GM19395 (cell line): Measurements from ENCODE around the gene TGFBR3L.

ENCODE experiments used
- ATAC-seq: cut with Tn5 transposase; IDR thresholded peaks from one replicate; pipeline ENCODE4 v1.9.1; 2021; ENCODE audit warnings: mild to moderate bottlenecking, moderate library complexity; ENCODE audit not compliant: unreplicated experiment

TGFBR3L gene

DNA sequence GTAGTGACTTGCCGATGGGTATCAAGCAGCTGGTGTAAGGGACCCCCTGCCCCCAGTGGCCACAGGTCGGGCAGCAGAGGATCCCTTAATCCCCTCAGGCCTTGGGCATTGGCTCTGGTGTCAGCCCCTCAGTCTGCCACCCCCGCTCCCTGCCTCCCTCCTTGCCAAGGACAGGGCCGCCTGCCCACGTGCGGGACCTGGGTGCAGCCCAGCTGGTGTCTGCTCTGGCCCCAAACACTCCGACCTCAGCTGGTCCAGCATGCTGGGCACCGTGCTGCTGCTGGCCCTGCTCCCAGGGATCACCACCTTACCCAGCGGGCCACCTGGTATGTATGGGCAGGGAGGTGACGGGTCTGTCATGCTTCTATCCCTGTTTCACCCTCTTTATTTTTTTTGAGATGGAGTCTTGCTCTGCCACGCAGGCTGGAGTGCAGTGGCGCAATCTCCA, at the start of gene TGFBR3L:
TGFBR3L (plus strand) TSS at position 233 of the 448 bp plus-strand sequence.
- no peak for ATAC-seq

DNA sequence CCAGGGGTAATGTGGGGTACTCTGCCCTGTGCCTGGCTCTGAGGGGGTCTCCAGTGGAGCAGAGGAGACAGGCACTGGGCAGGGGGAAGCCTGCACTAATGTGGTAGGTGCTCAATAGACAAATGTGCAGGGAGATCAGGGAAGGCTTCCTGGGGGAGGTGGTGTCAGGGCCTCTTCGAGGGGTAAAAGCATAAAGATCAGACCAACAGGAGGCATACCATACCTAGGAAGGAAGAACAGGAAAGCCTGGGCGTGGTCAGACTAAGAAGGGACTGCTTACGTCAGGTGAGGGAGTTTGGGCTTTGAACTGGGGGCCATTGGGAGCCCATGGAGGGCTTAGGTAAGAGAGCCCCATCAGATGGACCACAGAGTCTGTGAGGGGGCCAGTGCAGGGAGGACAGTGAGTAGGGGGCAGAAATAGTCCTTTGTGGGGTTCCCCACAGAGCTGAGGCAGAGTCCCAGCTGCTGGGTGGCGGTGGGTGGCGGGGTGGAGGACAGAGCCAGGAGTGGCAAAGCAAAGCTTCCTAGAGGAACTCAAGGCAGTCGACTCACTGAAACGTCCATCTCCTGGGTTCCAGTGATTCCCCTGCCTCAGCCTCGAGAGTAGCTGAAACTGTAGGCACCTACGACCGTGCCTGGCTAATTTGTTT, 49.2 kb upstream of the TGFBR3L start:
- ATAC-seq: no peak

DNA sequence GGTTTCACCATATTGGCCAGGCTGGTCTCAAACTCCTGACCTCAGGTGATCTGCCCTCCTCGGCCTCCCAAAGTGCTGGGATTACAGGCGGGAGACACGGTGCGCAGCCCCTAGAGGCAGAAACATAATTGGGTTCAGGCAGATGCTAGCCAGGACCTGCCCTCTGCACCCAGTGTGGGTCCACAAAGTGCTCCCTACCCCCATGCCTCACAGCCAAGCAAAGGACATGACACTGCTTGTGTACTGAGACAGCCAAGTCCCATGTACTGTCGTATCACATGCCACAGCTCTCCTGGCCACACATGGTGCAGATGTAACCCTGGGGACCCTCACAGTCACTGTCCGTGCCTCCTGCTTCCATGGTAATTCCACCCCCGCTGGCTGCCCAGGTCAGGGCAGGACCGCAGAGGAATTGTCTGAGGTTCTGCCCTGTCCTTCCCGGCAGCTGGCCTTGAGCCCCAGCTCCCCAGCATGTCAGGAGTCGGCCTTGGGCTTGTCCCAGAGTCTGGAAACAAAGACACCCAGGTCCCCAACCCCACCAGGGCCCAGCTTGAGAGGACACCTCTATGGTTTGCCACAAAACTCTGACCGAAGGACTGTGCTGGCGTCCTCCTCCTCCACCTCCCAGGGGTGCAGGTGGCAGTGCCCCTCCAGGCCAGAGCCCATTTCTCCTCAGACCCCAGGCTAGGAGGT, 48.1 kb upstream of the TGFBR3L start:
- no peak for ATAC-seq

DNA sequence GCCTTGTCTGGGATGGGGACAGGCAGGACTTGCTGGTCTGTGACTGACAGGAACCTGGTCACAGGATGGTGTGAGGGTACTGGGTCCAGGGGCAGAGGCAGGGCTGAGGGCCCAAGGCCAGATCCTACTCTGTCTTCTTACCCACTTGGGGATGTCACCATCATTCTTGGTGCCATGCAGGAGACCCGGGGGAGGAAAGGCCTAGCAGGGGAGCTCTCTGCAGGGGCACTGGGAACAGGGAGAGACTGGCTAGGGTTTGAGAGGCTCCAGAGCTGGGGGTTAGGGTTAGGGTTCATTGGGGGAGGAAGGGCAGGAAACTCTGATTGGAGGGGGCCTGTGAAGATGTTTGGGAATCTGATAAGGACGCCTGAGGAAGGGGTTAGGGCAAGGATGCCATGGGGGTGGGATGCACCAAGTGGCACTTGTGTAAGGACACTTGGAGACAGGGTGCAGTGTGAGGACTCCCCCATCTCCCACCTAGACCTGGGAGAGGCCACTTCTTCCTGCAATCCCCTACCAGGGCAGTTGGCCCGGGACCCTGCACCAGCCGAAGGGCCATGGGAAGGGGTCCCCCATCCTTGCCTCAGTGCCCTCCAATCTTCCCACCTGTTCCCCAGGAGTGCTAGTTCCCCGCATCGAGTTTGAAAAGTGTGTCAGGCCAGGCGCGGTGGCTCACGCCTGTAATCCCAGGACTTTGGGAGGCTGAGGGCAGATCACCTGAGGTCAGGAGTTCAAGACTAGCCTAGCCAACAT, 47.4 kb upstream of the TGFBR3L start:
- no peak for ATAC-seq

DNA sequence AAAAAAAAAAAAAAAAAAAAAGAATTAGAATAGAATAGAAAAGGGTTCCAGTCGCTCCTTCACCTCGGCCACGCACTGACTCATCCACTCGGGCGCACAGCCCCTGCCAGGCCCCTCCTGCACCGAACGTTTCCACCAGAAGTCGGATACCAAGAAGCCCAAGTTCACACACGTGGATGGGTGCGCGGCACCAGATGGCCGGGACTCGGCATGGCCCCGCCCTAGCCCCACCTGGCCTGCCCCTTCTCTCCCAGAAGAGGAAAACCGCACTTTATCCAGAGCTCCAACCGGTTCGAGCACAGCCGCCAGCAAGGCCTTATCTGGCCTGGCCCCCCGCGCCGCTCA, 46.3 kb upstream of the TGFBR3L start:
- no peak for ATAC-seq

DNA sequence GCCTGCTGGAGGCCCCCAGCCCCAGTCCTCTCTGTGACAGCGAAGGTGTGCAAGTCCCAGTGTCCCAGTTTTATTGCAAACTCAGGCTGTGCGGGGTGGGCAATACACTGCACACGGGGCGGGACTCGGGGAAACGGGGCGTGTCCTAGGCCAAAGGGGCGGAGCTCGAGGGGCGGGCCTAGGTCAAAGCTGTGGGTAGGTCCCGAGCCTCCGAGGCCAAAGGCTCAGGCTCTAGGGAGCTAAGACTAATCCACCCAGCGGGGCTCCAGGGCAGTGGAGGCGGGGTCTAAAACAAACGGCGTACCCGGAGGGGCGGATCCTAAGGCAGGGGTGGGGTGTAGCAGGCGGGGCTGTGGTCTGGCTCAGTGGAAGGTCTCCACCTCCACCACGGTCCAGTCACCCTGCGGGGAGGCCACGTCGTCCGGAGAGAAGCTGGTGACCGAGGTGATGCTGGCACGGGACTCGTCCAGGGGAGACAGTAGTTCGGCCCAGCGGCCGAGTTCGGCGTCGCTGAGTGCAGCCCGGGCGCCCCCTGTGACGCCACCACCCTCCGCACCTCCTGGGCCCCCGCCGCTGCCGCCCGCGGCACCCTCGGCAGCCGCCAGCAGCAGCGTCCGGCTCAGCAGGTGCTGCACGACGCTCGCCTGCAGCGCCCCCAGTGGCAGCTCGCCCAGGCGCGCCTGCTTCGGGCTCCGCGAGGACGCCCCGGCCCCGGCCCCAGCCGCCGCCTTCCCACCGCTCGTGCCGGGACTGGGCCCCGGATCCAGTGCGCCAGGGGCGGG, 45.8 kb upstream of the TGFBR3L start:
- peak; percentile 67 for ATAC-seq

DNA sequence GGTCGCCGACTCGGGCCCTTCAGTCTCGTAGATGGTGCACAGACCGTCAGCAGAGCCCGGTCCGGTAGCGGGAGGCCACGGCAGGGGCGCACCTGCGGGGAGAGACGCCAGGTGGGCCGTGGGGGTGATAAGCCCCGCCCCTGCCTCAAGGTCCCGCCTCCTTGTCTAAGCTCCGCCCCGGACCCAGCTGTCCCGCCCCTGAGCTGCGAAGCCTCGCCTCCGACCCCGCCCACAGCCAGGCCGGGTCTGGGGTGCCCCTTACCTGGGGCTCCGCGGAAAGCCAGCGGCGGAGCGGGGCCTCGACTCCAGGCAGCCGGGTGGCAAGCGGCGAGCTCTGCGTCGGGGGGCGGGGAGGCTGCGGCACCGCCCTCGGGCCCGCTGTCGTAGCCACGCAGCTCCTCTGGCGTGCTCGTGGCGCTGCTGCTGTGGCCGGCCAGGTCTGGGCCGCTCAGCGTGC, 45.1 kb upstream of the TGFBR3L start:
- peak; percentile 51 for ATAC-seq

DNA sequence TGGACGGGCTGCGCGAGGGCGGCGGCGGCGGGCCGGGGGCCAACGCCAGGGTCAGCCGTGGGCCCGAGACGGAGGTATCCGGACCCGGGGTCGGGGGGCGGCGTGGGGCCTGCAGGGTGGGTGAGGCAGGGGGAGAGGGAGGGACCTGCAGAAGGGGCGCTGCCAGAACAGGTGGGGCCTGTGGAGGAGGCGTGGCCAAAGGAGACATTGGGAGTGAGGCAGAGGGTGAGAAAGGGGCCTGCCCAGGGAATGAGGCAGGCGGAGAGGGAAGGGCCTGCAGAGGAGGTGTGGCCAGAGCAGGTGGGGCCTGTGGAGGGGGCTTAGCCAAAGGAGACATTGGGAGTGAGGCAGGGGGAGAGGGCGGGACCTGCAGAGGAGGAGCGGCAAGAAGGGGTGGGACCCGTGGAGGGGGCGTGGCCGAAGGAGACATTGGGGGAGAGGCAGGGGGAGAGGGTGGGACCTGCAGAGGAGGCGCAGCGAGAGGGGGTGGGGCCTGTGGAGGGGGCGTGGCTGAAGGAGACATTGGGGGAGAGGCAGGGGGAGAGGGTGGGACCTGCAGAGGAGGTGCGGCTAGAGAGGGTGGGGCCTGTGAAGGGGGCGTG, 44.6 kb upstream of the TGFBR3L start:
- no peak for ATAC-seq

DNA sequence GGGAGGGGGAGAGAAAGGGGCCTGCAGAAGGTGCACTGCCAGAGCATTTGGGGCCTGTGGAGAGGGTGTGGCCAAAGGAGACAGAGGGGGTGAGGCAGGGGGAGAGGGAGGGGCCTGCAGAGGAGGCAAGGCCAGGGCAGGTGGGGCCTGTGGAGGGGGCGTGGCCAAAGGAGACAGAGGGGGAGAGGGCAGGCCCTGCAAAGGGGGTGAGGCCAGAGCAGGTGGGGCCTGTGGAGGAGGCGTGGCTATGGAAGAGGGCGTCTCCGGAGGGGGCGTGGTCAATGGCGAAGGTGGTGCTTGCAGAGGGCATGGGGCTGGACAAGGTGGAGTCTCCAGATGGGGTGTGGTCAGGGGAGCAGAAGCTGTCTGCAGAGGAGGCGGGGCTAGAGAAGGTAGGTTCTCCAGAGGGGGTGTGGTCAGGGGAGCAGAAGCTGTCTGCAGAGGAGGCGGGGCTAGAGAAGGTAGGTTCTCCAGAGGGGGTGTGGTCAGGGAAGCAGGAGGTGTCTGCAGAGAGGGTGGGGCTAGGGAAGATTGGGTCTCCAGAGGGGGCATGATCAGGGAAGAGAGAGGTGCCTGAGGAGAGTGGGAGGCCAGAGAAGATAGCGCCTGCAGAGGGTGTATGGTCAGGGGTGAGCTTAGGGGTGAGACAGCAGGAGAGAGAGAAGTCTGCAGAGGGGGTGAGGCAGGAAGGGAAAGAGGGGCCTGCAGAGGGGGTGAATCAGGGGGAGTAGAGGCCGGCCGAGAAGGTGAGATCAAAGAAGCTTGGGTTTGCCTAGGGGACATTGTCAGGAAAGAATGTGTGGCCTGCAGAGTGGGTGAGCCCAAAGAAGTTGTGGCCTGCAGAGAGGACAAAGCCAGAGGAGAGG, 43.8 kb upstream of the TGFBR3L start:
- no peak for ATAC-seq

DNA sequence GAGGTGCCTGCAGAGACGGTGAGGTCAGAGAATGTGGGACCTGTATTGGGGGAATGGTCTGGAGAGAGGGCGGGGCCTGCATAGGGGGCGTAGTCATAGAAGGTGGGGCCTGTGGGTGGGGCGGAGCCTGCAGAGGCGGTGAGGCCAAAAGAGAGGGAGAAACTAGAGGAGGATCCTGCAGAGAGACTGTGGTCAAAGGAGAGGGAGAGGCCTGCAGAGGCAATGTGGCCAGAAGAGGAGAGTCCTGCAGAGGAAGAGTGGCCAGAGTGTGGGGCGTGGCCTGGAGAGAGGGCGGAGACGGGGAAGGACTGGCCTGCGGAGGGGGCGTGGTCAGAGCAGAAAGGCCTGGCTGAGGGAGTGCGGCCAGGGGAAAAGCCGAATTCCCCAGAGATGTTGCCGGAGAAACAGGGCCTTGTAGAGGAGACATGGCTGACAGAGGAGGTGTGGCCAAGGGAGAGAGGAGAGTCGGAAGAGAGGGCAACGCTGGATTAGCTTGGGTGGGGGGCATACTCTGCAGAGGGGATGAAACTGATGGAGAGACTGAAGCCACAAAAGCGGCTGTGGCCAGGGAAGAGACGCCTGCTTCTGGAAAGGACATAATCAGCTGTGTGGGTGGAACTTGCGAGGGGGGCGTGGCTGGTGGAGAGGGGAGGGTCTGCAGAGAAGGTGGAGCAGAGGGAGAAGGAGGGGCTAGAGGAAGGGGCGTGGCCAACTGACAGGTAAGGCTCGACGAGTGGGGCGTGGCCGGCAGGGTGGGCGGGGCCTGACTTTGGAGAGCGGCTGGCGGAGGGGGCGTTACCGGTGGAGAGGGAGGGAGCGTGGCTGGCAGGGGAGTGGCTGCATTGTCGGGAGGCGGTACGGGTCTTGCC, 43.0 kb upstream of the TGFBR3L start:
- ATAC-seq: no peak

DNA sequence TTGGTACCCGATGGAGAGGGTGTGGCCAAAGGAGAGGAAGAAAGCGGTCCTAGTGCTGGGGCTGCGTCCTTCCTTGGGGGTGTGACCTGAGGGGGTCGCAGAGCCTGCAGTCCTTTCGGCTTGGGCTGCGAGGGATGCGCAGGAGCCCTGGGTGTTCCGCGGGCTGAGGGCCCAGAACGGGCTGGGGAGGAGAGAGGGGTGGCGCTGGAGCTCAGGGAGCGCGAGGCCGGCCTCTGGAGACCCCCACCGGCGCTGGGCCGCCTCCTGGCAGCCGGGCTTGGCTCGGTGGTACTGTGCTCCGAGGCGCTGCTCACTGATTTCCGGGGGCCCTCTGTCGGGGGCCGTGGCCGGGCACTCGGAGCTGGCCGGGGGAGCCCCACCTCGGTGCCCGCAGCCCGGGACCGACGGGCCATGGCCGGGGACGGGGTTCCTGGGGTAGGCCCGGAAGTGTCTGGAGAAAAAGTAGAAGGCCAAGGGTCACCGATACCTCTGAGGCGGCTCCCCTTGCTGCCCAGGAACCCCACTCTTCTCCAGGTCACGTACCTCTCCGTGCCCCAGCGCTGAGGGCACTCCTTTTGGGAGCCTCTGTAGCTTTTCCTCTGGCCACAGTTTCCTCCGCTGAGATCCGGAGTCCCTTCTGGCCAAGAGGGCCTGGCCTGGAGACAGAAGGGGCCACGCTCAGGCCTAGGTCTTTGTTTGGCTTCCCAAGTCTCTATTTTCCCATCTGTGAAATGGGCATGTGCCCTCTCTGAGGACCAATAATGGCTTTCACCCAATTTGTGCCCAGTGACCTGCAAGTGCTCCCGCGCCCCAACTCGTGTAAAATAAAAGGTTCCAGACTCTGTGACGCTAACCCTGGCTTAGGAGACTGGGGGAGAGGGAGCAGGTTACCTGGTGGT, 42.1 kb upstream of the TGFBR3L start:
- ATAC-seq: no peak

DNA sequence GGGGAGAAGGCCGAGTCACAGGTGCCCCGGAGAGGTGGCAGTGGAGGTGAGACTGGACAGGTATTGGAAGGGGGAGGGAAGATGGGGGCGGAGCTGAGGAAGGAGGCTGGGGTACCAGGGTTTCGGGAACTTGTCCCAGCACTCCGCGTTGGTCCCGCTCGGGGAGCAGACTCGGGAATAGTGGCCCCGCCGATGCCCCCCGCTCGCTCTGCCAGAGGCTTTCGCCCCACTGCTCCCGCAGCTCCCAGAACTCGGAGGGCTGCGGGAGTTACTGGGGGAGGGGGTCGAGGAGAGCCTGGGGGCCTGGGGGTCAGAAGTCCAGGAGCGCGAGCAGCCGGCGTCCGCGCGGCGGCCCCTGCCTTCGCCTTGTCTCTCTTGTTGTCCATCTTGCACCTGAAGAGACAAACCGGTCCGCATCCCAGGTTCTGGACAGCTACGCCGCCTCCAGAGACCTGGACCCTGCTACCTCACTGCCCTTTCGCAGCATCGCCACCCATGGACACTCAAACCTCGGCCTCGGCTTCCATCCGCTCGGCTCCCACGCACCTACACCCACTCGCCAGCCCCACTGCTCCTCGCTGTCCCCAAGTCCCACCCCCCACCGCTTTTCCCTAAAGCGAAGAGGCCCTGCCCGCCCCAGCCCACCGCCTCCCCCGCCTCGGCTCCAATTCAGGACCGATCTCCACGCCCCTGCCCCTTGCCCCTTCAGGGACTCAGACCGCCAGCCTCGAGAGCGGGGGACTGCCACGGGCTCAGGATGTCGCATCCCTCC, 41.1 kb upstream of the TGFBR3L start:
- no peak for ATAC-seq

DNA sequence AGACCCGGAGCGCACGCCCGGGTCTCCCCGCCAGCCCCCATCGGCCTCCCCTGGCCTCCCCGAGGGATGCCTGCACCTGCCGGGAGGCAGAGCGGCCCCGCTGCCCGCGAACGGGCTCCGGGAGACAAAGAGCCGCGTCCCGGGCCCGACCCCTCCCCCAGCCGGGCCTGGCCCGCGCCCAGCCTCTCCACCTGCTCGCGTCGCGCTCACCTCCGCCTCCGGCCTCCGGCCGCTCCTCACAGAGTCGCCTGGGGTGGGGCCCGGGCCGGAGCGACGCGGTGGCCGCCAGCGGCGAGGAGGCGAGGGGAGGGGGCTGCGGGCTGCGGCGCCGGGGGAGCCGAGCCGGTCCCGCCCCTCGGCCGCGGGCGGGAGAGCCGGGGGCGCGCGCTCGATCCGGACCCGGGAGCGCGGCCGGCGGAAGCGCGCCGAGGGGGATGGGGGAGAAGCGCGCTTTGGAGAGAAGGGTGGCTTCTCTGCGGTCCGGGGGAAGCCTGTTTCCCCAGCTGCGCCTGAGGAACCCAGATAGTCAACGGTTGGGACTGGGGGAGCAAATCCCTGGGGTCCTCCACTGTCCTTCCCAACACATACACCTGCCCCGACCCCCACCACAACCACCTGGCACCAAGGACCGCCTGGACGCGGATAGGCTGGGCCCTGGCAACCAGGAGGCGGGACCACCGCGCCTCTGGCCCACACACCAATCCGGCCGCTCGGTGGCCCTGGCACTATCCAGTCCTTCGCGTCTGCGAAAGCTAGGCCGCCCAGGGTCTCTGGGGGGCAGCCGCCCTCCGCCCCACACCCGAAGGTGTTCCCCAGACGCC, 40.3 kb upstream of the TGFBR3L start, which contains the start of gene PRR36:
PRR36 (minus strand) TSS at position 315 of the 821 bp plus-strand sequence. CDS start 701 bp downstream, outside the sequence.
- no peak for ATAC-seq

DNA sequence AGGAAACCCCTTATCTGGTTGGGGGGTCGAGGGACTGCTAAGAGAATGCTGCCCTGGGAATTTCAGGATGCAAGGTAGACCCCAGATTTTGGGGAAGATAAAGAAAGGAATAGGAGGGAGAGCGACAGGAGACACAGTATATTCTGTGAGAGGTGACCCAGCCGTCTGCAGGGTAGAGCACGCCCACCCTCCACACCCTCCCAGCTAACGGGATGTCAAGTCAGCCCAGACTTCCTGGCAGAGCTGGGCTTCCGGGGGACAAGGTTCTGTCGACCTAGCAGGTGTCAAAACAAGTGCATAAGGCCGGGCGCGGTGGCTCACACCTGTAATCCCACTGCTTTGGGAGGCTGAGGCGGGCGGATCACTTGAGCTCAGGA, 39.7 kb upstream of the TGFBR3L start:
- ATAC-seq: no peak

DNA sequence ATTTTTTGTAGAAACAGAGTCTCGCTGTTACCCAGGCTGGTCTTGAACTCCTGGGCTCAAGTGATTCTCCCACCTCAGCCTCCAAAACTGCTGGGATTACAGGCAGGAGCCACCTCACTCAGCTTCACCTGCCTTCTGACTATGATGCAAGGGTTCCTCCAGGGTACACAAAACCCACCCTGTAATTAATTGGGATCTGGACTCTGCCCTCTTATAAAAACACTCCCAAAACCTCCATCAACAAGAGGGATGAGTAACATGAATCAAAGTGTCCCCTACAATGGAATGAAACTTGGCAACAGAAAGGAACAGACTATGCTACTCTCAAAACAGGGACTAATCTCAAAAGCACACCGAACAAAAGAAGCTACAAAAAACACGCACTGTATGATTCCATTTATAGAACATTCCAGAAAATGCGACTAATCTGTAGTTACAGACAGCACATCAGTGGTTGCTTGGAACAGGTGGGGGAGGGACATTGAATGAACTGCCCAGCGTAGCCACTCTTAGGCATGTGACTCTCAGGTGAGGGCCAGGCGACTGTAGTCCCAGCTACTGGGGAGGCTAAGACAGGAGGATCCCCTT, 37.3 kb upstream of the TGFBR3L start:
- ATAC-seq: no peak
